HepG2 (cell line): ENCODE measurements around the gene IFNLR1. TPM values are rescaled to one million over a fixed set of nuclear protein-coding genes. Genes with fewer than 3 reads are reported as not detected.
A peak's percentile ranks its signal among the peaks of the same experiment; 100 is the strongest.

ENCODE experiments used
- ATAC-seq: fragments of 200-7000 bp; cut with Tn5 transposase; 3 replicates; pipeline ENCODE4 v1.9.1; 2020; ENCODE audit warnings: mild to moderate bottlenecking, moderate library complexity
- BruUV-seq: library from RNA; stranded (reverse); fragments of 400-500 nt; replicated peaks from 2 replicates; lab custom pipeline; 2021; lab: Mats Ljungman, UMichigan
- CTCF ChIA-PET: fragments of 300-600 bp; formaldehyde crosslinking; extraction: SDS; loops from one replicate; lab custom pipeline; 2021; ENCODE audit warnings: low total read pairs, inconsistent platforms, low intra/inter-chr PET ratio; lab: Yijun Ruan, JAX
- POLR2A ChIA-PET: fragments of 350-600 bp; sonication (Branson Sonifier 250); formaldehyde crosslinking; loops from one replicate; lab custom pipeline; 2020; ENCODE audit warnings: antibody characterized with exemption, inconsistent platforms; lab: Yijun Ruan, JAX
- DNase-seq: peaks from one replicate; pipeline ENCODE4 v3.0.0-alpha.2; 2015; ENCODE audit warnings: low spot score
- FAIRE-seq: peaks from 3 replicates; lab custom pipeline; 2011; peaks lifted over from hg19 to GRCh38; lab: Jason Lieb, UNC
- H2AFZ ChIP-seq: one replicate; pipeline ENCODE4 v1.6.1; 2011; ENCODE audit warnings: low read length, inconsistent platforms
- H3K27ac ChIP-seq: fragments of 300-600 bp; 3 replicates; pipeline ENCODE4 v1.8.0; 2011; ENCODE audit warnings: mixed run types, mild to moderate bottlenecking, mixed read lengths, low read length, inconsistent platforms; ENCODE audit not compliant: insufficient read depth; ENCODE audit errors: extremely low read length
- H3K27me3 ChIP-seq, 2 experiments: fragments of 200-600 bp in 1 of 2; 2 replicates in 1 of 2; 3 replicates in 1 of 2; pipeline versions ENCODE4 v1.6.0 to v1.8.0; 2011; ENCODE audit warnings: low read length in 2 of 2, mild to moderate bottlenecking in 2 of 2, moderate library complexity in 2 of 2, inconsistent platforms in 1 of 2; ENCODE audit not compliant: insufficient read depth in 2 of 2, control insufficient read depth in 1 of 2
- H3K36me3 ChIP-seq, 2 experiments: fragments of 200-600 bp in 1 of 2; replicated peaks in 1 of 2; 2 replicates in 1 of 2; 3 replicates in 1 of 2; pipeline versions ENCODE4 v1.5.1 to v1.8.0; 2011; ENCODE audit warnings: low read length in 2 of 2, inconsistent platforms in 1 of 2; ENCODE audit not compliant: insufficient read depth in 2 of 2, control insufficient read depth in 1 of 2
- H3K4me1 ChIP-seq: 2 replicates; pipeline ENCODE4 v1.5.1; 2012; ENCODE audit warnings: low read length, inconsistent platforms; ENCODE audit not compliant: insufficient read depth
- H3K4me2 ChIP-seq: 2 replicates; pipeline ENCODE4 v1.6.0; 2011; ENCODE audit warnings: low read depth, low read length, inconsistent platforms
- H3K4me3 ChIP-seq, 3 experiments: fragments of 200-600 bp in 1 of 3; sonication (generic), shearing (Covaris generic) in 1 of 3; replicated peaks in 1 of 3; 2 replicates each; pipeline ENCODE4 v1.5.1; 2011 to 2016; ENCODE audit warnings: low read length in 3 of 3, inconsistent platforms in 2 of 3, low read depth in 2 of 3, mild to moderate bottlenecking in 2 of 3, control low read depth in 1 of 3, mixed read lengths in 1 of 3; ENCODE audit not compliant: insufficient read depth in 1 of 3
- H3K79me2 ChIP-seq: one replicate; pipeline ENCODE4 v1.6.1; 2011; ENCODE audit warnings: low read length, inconsistent platforms; ENCODE audit not compliant: insufficient read depth
- H3K9ac ChIP-seq: 2 replicates; pipeline ENCODE4 v1.6.0; 2011; ENCODE audit warnings: mild to moderate bottlenecking, low read depth, low read length, inconsistent platforms; ENCODE audit not compliant: insufficient read depth
- H3K9me3 ChIP-seq: 2 replicates; pipeline ENCODE4 v1.5.1; 2012; ENCODE audit warnings: mild to moderate bottlenecking, low read length
- H4K20me1 ChIP-seq: 2 replicates; pipeline ENCODE4 v1.6.0; 2011; ENCODE audit warnings: inconsistent platforms, mild to moderate bottlenecking, low read length, moderate library complexity; ENCODE audit not compliant: insufficient read depth
- BORCS8-MEF2B ChIP-seq: sonication (generic); formaldehyde crosslinking; IDR thresholded peaks from 2 replicates; pipeline ENCODE4 v1.8.0; 2022; ENCODE audit warnings: mild to moderate bottlenecking, missing genetic modification reagents
- CBX2 ChIP-seq, 2 experiments: fragments of 200-600 bp in 1 of 2; sonication (generic); formaldehyde crosslinking in 1 of 2; IDR thresholded peaks; 2 replicates each; pipeline versions ENCODE4 v1.7.0 to v1.8.1; 2018 to 2022; ENCODE audit warnings: low read depth in 2 of 2, low read length in 1 of 2, mild to moderate bottlenecking in 1 of 2, missing genetic modification reagents in 1 of 2
- KDM5B ChIP-seq: sonication (generic); formaldehyde crosslinking; IDR thresholded peaks from 2 replicates; pipeline ENCODE4 v1.4.0; 2020; ENCODE audit warnings: missing genetic modification reagents, mild to moderate bottlenecking, borderline replicate concordance
- KLF12 ChIP-seq: sonication (generic); formaldehyde crosslinking; IDR thresholded peaks from 2 replicates; pipeline ENCODE4 v1.4.0; 2020; ENCODE audit warnings: missing genetic modification reagents, borderline replicate concordance
- MED1 ChIP-seq: sonication (generic); formaldehyde crosslinking; IDR thresholded peaks from 2 replicates; pipeline ENCODE4 v1.4.0; 2020; ENCODE audit warnings: missing genetic modification reagents
- ZNF709 ChIP-seq: sonication (generic); formaldehyde crosslinking; IDR thresholded peaks from 2 replicates; pipeline ENCODE4 v1.5.0; 2020; ENCODE audit warnings: mild to moderate bottlenecking, missing genetic modification reagents
- ZSCAN31 ChIP-seq: sonication (generic); formaldehyde crosslinking; IDR thresholded peaks from 2 replicates; pipeline ENCODE4 v1.5.0; 2020; ENCODE audit warnings: low read depth, mild to moderate bottlenecking, missing genetic modification reagents
- WGBS: methylation state at CpG from one replicate; pipeline ENCODE4 v1.1.6; 2017; ENCODE audit warnings: low lambda C conversion rate; 5-methylcytosine and 5-hydroxymethylcytosine counted together
- in situ Hi-C: cut with HindIII; loops from 2 replicates; pipeline ENCODE4 v1.10.0; 2017; ENCODE audit warnings: low pct_unique_long_range_greater_than_20kb; ENCODE audit not compliant: extremely low pct_ligation_motif_present
- intact Hi-C: fragments of 100-400 bp; cut with micrococcal nuclease; formaldehyde crosslinking; loops from one replicate; pipeline ENCODE4 v1.10.0; 2022; ENCODE audit not compliant: unreplicated experiment
- polyA plus RNA-seq, 8 experiments: library from polyadenylated mRNA; depleted of rRNA in 3 of 8; stranded (reverse) in 7 of 8; unstranded in 1 of 8; fragments of >200 nt; fragmentation: Illumina TruSeq in 4 of 8; extraction: Trizol in 4 of 8; gene quantifications; 2 replicates each; pipeline versions ENCODE4 v1.2.1 to v1.2.3, GENCODE V29; 2011 to 2016; ENCODE audit warnings: low read depth in 4 of 8, missing spikeins in 1 of 8, mixed read lengths in 1 of 8; ENCODE audit not compliant: insufficient read depth in 1 of 8
- total RNA-seq, 5 experiments: library from RNA; depleted of rRNA; stranded (reverse); fragments of >200 nt; fragmentation: Illumina TruSeq; extraction: Trizol; gene quantifications; 2 replicates each; pipeline ENCODE4 v1.2.3, GENCODE V29; 2016; ENCODE audit warnings: low read depth in 1 of 5
- TF ChIP-seq, protein P1 (sequence below): sonication (generic); formaldehyde crosslinking; IDR thresholded peaks from 2 replicates; pipeline ENCODE4 v1.4.0; 2020; ENCODE audit warnings: missing genetic modification reagents

Gene IFNLR1
- total and polyA plus RNA-seq, 2 of the 13 experiments (the other 11 are each of a cell fraction or from before 2014, with no cell fraction given) = 3.8 to 8.5 TPM

DNA sequence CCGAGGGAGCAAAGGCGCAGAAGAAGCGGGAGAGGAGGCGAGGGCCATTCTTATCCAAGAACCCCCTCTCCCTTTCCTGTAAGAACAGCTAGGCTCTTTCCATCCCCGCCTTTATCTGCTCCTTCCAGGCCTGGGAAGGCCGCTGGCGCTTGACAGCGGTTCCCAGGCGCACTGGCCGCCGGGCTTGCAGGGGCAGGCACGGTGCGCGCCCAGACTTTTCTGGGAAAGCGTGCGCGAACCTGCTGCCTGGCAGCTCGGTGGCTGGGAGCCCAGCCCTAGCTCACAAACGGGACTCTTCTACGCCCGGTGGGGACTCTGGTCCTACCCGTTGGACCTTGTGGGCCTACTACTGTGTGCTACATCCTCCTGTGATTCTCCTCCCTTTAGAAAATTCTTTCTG is 8.8 kb upstream of the IFNLR1 start:
- no peak for DNase-seq
- ChIA-PET POLR2A (no interaction called here), CTCF (interaction anchor here (8.2 kb wide), 1 partner anchor 195 kb away, joined by 151 read pairs; no protein-coding TSS in a partner anchor)
- no peak for TF ChIP-seq CBX2 (IDR thresholded peaks at IDR 0.05; ENCODE audit: low read depth, low read length)
- no peak for TF ChIP-seq CBX2 (CRISPR knock-in tag; IDR thresholded peaks at IDR 0.05; ENCODE audit: low read depth)
- no peak for TF ChIP-seq KLF12 (CRISPR knock-in tag)
- no peak for TF ChIP-seq KDM5B (CRISPR knock-in tag)
- TF ChIP-seq ZNF709 = no peak
- TF ChIP-seq BORCS8-MEF2B (CRISPR knock-in tag) = no peak
- TF ChIP-seq, protein P1, sequence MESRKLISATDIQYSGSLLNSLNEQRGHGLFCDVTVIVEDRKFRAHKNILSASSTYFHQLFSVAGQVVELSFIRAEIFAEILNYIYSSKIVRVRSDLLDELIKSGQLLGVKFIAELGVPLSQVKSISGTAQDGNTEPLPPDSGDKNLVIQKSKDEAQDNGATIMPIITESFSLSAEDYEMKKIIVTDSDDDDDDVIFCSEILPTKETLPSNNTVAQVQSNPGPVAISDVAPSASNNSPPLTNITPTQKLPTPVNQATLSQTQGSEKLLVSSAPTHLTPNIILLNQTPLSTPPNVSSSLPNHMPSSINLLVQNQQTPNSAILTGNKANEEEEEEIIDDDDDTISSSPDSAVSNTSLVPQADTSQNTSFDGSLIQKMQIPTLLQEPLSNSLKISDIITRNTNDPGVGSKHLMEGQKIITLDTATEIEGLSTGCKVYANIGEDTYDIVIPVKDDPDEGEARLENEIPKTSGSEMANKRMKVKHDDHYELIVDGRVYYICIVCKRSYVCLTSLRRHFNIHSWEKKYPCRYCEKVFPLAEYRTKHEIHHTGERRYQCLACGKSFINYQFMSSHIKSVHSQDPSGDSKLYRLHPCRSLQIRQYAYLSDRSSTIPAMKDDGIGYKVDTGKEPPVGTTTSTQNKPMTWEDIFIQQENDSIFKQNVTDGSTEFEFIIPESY (CRISPR knock-in tag) = peak; percentile 84
- TF ChIP-seq ZSCAN31 (CRISPR knock-in tag) = no peak
- no peak for TF ChIP-seq MED1 (CRISPR knock-in tag)
- Histone ChIP-seq H3K9ac (no peak overlapping the region), H3K79me2 (no peaks in the 10 kb centered on the region), H3K4me1 (peaks cover 18% of the 10 kb centered on the region), H3K27me3 (no peaks in the 10 kb centered on the region), H3K4me3 (no peak overlapping the region), H3K36me3 (no peaks in the 10 kb centered on the region), H3K4me2 (no peak overlapping the region), H2AFZ (no peak overlapping the region), H3K27ac (no peak overlapping the region), H3K9me3 (no peaks in the 10 kb centered on the region), H4K20me1 (no peaks in the 10 kb centered on the region)
- WGBS = 70% methylated on average over 18 of the region's 22 CpGs
- intact Hi-C loops = loop anchor here (10.0 kb wide), 1 partner anchor 439 kb away; no protein-coding TSS in a partner anchor
- in situ Hi-C loops = no loop called here
- no peak for FAIRE-seq
- ATAC-seq = no peak
- no TSS peak for BruUV-seq
